DMS79 treated with DMSO at 0.1 percent for 48 hours (cell line): Measurements from ENCODE around the gene BRI3.

Experiments
- DNase-seq: peaks from one replicate; lab custom pipeline; 2025; lab: John Stamatoyannopoulos, UW

Gene BRI3

DNA sequence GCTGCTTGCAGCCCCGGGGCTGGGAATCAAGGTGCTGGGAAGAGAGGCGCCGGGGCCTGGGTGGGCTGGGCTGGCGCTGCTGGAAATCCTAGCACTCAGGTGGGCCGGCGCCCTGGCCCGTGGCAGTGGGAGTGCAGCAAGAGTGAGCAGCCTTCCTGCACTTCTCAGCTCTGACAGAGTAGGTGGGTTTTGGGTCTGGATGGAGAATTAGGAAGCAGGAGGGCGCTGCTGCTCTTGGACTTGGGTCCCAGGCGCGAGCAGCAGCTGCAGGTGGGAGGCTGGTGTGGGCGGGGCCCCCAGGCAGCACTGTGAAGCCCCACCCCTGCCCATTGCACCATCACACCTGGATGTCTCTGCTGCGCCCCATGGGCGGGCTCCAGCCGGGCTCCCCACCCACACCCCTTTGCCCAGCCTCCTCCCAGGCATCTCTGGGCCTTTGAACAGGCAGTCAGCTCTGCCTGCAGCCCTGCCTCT lies 6.0 kb downstream of the BRI3 start:
- DNase-seq, result no peak

DNA sequence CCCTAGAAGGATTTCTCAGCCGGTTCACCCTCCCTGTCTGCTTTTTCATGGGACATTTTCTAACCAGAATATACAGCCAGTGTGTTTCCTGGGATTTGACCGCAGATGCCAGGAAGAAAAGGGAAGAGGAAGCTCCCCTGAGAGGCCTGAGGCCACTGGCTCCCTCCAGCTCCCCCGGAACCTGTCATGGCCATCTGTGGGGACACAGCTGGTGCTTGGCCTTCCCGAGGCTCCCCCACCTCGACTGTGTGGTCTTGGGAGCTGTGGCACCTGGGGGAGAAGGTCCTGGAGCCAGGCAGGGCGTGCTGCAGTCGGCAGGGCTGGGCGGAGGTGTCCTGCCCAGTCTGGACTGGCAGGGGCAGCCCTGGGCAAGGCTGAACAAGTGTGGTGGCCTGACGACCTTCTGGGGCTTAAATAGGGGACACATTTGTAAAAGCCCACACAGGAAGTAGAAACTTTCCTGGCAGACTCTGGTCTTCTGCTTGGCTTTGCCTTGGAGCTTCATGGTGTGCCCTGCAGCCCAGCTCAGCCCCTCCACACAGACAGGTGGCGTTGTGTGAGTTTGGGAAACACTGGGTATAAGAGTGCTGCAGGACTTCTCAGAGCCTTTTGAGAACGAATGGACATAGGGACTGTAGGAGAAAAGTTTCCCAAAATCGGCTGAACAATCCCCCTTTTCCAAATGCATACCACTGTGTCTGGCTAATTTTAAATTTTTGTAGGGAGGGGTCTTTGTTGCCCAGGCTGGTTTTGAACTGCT lies 6.8 kb downstream of the BRI3 start:
- DNase-seq, result no peak

DNA sequence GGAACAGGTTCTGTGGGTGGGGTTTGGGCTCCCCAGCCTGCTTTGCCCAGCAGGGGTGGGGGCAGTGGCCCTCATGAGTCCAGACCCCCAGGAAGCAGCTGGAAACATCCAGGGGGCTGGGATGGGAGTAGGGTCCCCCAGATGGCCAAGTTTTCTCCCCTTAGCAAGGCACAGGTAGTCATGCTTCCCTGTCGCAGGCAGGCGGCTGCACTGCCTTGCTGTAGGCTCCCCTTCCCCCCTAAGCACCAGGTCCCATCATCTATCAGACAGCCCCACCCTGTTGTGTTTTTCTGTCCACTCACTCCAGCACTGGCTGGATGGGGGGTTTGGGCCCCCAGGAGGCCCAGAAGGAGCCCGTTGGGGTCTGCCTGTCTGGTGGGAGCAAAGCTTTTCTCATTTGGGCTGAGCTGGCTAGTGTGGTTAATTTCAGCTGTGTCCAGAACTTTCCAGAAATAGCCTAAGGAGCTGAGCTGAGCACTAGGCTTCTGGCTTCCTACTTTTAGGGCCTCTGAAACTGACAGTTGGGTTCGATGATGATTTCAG lies 7.9 kb downstream of the BRI3 start:
- no peak for DNase-seq

DNA sequence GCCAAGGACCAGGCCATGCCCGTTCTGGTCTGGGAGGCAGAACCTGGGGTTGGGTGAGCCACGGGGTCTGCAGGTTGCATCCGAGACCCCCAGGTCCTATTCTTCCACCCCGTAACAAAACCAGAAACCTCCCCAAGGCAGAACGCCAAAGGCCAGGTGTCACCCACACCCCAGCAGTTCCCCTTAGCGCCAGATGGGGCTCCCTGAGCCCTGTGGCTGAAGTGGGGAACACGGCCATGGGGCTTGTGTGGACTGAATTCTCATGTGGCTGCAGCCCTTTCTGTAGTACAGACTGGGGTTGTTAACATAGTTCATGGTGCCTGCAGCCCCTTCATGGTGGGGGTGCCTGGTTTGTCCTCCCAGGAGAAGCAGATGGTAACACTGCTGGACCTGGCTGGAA lies 10.2 kb downstream of the BRI3 start:
- no peak for DNase-seq

DNA sequence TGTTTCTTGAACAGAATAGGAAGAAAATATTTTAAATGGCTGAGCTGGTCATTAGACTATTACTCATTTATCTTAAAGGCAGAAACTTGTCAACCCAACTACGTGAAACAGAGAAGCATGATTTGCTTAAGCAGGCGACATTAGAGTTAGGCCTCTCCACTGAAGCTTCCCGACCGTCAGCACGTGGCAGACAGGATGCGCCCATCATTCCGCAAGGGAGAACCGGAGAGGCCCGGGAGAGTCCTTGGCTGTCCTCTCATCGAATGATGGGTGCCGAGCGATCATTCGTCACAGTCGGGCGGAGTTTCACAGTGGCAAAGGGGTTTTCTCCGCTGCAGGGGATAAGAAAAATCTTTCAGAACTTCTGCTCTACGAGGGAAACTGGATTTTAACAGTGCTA lies 11.8 kb downstream of the BRI3 start:
- no peak for DNase-seq

DNA sequence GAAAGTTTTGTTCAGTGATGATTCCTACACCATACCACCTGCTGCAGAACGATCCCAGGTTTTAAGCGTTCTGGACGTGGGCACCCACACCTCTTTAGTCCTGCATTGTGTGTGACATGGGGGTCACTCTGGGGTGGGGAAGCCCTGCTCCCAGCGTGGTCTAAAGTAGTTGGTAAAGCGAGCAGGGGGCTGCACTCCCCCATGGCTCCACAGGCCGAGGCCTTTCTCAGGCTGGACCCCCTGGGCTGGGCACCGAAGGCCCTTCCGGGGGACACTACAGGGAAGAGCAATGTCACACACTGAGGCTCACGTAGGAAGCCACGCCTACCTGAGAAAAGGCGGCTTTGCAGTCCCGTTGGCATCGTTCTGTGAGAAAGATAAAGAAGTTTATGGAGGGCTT lies 12.3 kb downstream of the BRI3 start:
- no peak for DNase-seq

DNA sequence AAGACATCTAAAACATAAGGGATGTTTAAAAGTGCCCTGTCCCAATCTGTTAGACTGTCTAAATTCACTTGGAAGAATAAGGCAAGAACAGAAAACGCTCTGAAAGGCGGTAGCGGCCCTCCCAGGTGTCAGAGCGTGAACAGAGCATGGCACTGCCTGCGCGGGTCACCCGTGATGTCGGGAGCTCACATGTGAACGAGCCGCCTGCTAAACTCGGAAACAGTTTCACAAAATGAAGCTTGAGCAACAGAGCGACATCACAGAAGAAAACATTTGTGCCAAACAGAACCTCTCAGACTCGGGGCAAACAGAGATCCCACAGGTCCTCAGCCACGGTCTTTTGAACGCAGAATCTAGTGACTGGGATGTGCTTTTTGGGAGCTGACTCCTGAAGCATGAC lies 12.8 kb downstream of the BRI3 start:
- no peak for DNase-seq

DNA sequence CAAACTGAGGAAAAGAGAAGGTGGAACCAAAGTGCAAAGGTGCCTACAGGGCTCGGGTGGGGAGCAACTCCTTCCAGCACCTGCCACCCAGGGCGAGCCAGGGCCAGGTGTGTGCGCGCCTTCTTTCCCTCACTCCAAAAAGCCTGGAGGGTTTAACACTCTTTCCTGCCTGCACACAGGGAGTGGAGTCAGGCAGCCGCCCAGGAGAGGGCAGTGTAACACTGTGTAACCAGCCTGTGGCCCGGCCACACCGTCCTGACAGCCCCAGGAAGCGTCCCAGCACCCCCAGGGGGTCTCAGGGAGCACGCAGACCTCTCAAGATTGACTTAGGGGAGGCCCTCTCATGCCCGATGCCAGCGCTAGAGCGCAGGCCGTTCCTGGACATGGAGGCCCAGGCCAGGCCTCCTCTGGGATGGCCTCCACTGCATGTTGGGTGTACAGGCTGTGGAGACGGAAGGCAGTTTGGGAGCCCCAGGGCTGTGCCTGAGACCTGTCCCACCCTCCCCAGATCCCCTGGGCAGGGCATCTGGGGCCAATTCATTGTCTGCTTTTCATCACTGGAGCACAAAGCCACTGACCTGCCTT lies 13.4 kb downstream of the BRI3 start:
- peak; percentile 82 for DNase-seq

DNA sequence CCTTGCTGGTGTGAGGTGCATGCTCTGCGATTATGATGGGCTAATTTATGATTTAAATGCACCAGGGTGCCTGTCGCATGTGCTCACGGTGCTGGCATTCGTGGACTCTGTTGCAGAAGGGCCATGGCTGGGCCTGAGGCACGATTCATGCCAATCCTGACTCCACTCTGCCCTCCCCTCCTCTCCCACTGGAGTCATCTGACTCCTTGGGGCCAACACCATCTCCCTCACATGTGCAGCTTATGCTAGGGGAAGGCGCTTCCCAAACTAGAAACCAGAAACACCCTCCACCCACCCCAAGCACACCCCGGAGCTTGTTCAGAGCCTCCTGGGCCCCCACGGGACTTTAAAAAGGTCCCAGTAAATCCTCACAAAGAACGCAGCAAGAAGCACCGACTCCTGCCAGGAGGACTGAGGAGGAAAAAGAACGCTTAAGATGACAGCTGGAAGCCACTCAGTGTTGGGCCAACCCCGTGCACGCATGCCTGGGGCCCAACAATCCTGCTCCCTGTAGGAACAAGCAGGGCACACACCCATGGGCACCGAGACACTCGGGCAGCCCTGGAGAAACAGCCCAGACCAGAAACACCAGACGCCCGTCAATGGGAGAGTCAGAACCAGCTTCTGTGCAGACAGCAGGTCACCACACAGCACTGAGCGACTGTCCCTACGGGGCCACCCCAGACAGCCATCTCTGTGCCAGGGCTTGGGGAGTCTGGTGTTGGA lies 14.1 kb downstream of the BRI3 start:
- no peak for DNase-seq

DNA sequence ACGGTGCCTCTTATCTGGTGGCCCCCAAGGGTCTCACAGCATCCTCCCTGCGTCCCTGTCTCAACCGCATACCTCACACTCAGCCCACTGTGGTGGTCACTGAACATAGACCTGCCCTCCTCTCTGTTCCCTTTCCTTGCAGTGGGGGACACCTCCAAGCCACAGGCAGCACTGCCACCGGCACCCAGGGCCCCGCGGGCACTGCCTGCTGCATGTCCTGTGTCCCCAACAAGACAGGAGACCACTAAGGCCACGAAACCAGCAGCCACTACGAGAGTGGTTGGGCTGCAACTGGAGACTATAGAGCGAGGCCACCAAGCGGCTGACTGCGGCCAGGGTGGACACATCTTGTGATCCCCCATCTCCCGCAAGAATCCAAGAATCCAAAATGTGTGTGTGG lies 15.3 kb downstream of the BRI3 start:
- no peak for DNase-seq

DNA sequence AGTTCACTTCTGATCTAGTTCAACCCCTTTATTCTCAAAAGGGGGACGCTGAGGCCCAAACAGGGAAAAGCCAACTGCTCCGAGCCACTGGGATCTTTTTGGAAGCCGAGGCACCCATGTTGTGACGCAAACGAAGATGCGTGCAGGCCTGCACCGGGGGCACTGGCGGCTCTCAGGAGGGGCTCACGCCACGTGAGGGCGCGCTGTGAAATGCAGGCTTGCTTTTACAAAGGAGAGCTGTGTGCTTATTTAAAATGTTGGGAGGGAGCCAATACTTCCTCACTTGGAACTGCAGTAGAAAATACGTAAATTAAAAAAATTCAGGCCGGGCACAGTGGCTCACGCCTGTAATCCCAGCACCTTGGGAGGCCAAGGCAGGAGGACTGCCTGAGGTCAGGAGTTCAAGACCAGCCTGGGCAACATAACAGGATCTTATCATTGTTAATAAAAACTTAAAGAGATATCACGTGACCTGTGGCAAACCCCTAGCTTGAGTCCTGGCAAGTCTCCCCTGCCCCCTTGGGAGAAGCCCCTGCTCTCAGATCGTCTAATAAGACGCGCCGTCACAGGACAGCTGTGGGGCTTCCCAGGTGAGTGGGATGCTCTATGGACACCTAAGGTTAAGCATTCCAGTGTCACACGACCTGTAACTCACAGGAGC lies 16.3 kb downstream of the BRI3 start:
- DNase-seq, result no peak

DNA sequence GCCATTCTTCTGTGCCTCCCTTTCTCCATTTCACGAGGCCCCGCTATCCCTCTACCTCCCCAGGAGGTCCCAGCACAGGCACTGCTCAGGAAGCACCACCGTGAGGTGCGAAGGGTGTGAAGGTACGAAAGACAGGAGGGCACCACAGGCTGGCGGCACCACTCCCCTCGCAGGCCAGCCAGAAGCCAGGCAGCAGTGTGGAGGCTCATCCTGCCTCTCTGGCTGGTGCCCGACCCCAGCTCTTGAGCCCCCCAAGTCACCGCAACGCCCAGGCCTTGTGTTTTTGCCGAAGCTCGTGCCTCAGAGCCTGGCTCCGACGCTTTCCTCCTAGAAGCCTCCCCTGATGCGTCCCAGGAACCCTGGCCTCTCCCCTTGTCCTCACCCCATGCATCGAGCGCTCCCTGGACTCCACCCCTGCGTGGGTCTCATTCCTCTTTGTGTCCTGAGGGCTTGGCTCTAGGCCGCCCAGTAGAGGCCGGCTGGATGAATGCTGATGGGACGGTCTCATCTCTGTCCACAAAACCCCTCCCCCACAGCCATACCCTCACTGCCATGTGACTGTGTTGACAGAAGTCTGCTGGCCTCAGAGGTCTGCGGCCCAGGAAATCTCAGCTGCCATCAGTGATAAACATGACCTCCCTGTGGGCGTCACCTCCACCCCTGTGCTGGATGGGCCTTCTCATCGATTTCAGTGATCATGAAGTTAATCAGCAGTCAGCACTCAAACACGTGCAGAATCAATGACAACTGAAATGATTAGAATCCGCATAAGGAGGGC lies 19.3 kb downstream of the BRI3 start:
- DNase-seq, result no peak

DNA sequence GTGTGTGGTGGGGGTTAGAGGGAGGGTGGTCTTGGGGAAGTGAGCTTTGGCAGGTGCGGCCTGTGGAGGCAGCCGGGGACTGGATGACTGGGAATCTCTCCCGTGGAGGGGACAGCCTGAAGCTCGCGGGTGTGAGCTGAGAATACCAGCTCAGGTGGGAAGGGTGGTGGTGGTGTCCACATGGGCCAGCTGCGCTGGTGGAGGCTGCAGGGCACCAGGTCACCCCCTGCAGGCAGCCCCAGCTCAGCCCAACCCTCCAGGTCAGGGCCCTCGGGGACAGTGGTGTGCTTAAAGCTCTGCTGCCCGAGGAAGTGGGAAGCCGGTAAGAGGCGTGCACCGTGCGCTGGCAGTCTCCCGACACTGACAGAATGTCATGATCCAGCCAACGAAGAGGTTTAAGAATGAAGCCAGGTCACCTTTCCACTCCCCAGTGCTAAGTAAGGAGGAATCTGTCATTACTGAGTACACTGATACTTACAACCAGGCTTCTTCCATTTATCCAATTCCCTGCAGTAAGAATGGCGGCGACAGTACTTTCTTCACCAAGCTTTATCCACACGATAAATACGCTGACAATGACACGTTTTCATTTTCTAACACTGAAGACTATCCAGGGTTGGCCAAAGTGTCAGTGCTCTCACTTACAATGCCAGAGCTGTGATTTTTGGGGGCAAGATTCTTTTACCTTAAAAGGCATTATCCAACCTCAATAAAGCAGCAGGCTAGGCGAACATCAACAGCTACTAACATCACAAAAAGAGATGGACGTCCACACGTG lies 20.4 kb downstream of the BRI3 start:
- DNase-seq, result no peak

DNA sequence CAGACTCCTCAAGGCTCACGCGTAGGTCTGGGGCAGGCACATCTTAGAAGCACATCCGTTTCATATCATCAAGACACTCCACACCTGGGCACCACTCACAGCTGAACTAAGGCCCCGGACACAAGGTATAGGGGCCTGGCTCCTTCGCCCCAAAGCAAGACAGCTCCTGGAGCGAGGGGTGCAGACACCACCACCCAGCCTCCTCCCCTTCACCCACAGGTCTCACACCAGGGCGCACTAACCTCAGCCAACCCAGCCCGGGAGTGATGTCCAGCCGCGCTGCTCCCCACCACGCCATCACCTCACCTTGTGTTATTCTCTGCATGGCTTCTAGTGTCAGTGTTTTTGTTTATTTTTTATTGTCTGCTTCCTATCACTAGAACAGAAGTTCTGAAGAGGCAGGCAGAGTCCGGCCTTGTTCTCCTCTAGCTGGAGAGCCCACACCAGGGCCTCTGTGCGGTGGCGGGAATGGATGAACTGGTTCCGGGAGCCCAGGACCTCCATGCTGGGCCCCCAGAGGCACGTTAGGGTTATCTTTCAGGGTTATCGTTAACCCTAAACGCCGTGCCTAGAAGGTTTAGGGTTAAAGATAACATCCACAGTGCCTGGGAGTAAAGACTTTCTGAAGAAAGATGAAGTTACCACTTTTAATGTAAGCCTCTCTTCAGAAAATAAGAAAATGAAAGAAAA lies 21.8 kb downstream of the BRI3 start:
- DNase-seq, result no peak

DNA sequence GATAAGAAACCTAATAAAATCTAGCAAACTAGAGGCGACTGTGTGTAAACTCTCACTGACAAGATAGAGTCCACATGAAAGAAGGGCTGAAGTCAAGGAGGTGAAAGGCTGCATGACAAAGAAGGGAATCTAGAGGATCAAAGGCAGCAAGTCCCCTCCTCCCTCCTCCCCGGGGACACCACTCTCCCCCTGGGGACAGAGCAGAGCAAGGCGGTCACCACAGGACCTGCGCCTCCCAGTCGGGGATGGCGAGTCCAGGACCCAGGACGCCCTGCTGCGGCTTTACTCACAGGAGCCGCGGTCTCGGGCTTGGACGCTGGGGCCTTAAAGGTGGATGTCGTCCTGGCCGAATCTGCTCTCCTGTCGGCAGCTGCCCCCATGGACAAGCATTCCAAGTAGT lies 22.4 kb downstream of the BRI3 start:
- no peak for DNase-seq

DNA sequence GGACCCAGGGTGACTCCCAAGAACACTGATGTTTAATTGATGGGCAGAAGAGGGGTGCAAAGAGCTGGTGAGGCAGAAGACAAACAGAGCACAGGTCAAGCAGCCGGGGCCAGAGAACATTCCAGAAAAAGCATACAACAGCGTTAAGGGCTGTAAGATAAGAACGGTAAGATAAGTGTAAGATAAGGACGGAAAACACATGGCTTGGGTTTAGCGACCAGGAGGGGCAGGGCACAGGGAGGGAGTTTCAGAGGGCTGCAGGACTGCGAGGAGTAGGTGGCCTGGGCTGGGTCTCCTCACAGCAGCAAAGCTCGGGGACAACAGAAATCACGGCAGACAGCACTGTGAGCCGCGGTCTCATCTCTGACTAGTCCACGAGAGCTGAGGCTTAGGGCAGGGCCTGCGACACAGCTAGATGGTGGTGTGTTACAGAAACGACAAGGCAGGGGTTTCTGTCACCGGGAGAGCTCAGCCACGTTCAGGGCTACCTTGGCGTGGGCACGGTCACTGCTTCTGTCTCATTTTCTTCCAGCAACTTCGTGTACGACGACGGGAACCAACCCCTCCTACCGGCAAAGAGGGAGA lies 24.6 kb downstream of the BRI3 start:
- DNase-seq, result no peak

DNA sequence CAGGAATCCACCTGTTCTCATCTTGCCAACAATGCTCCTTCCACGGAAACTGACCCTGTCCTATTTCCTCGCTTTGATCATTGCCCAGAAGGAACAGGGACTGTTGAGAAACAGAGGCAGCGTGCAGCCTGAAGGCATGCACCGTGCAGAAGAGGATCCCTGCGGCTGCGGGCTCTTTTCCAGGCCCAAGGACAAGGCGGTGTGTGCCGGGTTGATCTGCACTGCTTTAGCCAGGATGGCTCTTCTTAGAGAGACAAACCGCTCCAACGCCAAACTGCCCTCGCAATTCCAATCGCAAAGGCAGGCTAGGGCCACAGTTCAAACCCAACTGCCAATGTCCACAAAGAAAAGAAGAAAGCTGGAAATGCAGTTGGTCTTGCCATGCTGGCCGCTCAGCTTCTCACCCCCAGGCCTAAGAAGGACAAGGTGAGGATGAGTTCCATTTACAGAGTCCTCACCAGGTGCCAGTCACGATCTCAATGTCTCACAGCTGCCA lies 26.5 kb downstream of the BRI3 start:
- DNase-seq, result no peak

DNA sequence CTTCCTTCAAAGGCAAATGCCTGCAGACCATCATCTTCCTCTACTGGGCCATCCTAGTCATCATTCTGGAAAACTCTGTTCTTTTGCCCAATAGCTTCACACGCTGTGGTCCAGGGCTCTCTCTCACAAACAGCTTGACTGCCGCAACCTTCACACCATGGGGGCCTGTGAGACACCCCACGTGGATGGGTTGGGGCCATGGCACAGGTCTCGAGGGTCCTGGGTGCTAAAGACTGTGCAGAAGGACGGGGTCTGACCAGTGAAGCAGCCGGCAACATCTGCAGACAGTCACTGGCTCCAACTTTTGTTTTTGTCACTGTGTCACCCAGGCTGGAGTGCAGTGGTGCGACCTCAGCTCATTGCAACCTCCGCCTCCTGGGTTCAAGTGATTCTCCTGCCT lies 28.1 kb downstream of the BRI3 start:
- DNase-seq, result no peak

DNA sequence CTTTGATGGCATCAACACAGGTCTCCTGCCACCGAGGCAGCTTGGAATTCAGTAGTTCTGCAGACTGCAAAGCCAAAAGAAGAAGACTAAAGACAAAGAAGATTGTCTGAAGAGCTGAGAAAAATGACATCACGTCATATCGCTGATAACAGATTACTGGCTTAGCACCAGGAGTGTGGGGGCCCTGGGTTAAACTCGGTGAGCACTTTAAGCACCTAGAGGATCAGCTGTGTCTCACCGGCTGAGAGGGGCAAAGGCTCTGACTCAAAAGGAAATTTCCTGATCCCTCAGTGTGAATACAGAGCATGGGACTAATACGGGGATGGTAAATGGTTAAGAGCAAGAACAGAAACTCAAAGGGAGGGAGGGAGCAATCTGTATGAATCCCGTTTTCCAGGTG lies 30.7 kb downstream of the BRI3 start:
- DNase-seq, result no peak

DNA sequence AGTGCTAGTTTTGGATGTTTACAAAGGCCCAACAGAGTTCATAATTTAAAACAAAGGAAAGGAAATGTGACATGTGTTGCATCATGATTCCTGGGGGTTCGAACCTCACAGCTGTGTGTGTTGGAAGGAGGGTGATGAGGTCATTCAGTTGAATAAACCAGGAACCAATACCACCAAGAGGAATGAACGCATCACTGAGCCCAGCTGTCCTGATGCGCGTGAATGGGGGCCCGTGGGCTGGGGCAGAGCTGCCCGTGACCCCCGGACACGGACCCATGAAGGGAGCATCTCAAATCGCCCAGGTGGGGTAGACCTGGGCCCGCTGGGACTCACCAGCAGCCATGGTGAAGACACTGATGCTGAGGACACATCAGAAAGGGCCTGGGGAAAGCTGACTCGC lies 33.0 kb downstream of the BRI3 start:
- DNase-seq, result no peak
